ENCODE data around the gene SLCO2B1.

SLCO2B1 gene

DNA sequence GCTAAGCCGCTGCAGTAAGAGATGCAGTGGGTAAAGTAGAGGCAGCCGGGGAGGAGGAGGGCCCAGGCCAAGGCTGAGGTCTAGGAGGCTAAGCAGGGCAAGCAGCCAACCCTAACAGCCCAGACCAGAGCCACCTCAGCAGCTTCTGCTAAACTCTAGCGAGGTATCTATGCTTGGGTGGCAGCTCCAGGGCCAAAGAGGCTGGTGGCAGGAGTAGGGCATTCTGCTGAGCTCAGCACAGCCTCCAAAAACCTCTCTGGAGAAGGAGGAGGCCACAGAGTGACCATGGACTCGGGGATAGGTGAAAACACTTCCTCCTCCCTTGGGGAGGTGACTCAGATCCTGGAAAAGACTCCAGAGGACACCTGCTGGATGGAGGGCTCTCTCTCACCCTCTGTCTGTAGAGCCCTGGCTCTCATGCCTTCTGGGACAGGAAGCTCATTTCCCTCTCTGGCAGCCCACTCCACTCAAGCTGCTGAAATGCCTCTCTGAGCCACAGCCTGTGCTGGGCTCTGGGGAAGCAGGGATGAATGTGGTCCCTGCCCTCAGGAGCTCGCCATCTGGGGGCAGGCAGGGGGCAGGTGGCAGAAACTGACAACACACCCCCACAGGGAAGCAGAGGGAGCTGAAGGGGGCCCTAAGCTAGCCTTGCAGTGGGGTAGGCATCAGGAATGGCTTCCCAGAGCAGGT, 73.2 kb downstream of the SLCO2B1 start:
- no peak for DNase-seq (ENCODE audit: low spot score)

DNA sequence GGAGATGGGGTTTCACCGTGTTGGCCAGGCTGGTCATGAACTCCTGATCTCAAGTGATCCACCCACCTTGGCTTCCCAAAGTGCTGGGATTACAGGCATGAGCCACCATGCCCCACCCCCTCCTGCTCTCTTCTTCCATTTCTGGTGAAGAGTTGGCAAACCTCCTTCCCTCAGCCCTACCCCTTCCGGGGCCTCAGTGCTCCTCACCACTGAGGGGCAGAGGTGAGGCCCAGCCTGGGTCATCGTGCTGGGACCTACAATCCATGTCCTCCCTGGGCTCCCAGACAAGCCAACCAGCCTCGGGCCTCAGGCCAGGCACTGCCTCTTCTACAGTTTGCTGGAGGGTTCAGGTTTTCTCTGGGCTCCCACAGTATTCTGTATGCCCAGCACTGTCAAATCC, 74.9 kb downstream of the SLCO2B1 start:
- no peak for DNase-seq (ENCODE audit: low spot score)

DNA sequence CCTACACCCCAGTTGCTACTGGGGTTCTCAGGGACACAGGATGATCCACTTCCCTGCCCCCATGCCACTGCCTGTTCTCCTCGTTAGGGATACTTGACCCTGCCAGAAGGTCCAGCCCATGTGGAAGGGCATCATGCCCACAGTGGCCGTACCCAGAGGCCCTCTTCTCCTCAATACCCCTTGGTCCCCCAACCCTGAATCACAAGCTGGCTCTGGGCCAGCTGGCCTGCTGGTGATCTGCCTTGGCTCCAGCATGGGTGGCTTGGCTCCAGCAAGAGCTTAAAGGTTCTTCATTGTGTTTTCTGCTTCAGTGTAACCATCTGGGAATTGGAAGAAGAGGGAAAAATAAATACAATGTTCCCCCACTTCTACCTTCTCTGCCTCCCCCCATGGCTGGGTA, 78.6 kb downstream of the SLCO2B1 start:
- DNase-seq (ENCODE audit: low spot score): no peak

DNA sequence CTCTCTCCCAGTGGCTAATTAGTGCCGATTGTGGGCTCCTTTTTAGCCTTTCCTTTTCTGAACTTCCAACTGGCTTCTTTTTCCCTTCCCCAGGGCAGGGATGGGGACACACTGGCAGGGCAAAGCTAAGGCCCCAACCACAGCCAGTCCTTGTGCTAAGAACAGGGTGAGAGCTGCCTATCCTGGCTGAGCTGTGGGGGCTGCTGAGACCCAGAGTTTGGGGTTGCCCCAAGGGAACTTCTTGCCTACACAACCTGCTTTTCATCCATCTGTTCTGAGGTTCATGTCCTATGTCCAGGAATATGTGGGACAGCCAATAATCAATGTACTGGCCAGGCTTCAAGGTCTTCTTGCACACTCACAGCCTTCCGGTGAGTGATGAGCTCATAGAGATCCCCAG, 79.7 kb downstream of the SLCO2B1 start:
- no peak for DNase-seq (ENCODE audit: low spot score)

DNA sequence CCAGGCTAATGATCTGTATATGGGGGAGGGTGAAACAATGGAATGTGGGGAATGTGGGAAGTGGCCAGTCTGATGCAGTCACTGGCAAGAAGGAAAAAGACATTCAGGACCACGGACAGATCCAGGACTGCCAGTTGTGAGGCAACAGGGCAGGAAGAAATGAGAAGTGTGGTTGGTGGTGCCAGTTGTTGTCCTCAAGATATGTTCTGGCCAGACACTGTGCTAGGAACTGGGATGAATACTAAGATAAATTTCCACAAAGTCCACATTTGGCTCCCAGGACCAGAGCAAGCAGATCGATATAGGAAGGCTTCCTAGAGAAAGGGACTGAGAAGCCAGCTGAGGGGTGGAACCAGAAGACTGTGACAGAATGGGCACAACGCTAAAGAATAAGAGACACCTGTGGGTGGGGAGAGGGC, 82.9 kb downstream of the SLCO2B1 start:
- DNase-seq (ENCODE audit: low spot score): no peak

GRCh38 chr11:75236062-75236461, 85.2 kb downstream of the SLCO2B1 start:
- no peak for DNase-seq (ENCODE audit: low spot score)

GRCh38 chr11:75237050-75237449, 86.1 kb downstream of the SLCO2B1 start:
- DNase-seq (ENCODE audit: low spot score): no peak

DNA sequence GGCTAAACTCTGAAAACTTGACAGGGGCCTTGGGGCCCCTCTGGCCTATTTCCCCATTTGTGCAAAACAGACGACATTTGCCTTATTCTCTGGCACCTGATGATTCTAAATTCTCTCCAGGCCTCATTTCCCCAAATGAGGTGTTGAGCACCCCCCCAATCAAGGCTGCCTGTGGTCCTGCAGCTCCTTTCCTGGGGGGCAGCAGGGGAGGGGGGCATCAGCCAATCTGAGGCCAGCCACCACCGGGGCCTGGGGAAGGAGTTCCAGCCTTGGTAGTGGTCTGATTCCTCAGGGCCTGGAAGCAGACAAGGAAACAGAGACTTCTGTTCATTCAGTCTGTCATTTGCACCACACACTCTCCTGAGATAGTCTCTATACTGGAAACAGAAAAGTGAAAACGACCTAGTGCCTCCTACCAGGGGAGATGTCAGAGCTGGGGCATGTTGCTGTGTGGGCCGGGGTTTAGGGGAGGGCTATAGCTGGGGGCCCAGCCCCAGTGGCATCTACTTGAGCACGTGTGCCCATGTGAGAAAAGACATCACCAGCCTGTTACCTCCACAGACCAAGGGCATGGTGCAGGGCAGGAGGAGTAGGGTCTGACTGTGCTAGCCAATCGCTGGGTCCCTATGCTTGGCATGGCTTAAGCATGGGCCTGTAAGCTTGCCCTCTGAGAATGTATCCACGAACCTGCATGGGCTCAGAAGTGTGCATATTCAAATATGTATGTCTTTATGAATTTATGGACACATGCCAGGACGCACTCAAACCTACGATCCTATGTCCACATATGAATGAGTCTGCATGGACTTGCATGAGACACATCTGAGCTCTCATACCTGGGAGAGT, 87.9 kb downstream of the SLCO2B1 start:
- DNase-seq (ENCODE audit: low spot score): no peak

- DNase-seq (ENCODE audit: low spot score): no peak
Measured at GRCh38 chr11:75239531-75240290, 88.8 kb downstream of the SLCO2B1 start.

DNA sequence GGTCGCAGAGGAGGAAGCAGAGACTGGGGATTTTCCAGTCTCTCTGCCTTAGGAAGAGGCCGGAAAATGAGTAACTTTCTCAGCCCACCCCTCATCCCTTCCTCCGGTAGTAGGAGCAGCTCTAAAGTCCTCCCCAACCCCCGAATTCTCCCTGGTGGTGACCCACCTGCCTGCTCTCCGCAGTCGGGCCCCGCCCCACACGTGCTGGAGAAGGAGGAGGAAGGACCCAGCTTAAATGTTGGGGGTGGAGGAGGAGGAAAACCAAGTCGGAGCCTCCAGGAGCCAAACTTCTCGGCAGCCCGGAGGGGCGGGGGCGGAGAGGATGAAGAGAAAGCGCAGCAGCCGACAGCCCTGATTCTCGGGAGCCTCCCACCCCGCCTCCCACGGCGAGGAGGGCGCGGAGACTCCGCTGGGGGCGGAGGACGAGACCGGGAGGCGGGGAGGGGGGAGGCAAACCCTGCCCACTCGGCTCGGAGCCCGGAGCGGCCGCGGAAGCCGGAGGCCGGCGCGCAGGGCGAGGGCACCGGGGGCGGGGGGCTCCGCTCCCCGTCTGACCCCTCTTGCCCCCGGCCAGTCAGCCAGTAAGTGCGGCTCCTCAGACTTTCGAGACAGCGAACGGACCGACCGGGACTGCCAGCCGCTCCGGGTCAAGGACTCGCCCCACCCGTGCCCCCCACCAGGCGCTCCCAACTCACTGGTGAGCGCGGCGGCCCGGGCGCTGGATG, 89.6 kb downstream of the SLCO2B1 start, which contains the start of gene TPBGL:
Gene TPBGL, plus strand, starts transcription at position 464 of the 725 bp plus-strand sequence. CDS start 276 bp downstream, outside the sequence.
- DNase-seq (ENCODE audit: low spot score): peak; percentile 55

GRCh38 chr11:75241036-75241905, 90.4 kb downstream of the SLCO2B1 start:
- DNase-seq (ENCODE audit: low spot score): peak; percentile 76

- no peak for DNase-seq (ENCODE audit: low spot score)
Measured at GRCh38 chr11:75241906-75242644, 91.2 kb downstream of the SLCO2B1 start.

GRCh38 chr11:75242722-75243600, 92.1 kb downstream of the SLCO2B1 start:
- no peak for DNase-seq (ENCODE audit: low spot score)

GRCh38 chr11:75244052-75244814, 93.3 kb downstream of the SLCO2B1 start:
- no peak for DNase-seq (ENCODE audit: low spot score)

DNA sequence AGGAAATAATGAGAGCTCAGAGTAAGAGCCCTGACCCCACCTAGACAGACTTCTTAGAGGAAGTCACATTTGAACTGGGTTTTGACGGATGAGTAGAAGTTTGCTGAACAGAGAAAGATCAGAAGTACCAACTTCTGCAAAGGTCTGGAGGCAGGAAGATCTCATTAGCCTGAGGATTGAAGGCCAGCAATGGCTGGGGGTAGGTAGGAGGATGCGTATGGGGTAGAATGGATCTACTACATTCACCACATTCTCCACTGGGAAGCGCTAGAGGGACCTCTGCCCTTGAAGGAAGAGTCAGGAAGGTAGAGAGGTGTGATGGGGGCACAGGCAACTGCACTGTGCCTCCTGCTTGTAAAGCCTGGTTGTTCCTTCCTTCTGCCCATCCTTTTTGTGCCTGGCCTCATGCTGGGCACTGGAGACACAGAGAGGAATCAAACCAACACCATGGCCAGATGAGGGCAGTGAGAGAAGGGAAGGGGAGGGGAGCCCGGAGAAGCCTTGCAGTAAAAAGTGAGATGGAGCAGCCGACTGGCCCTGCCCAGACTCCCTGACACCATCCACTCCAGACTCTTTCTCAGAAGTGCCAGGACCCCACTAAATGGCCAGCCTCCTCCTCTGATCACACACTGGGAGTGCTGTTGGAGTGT, 94.6 kb downstream of the SLCO2B1 start:
- DNase-seq (ENCODE audit: low spot score): no peak

DNA sequence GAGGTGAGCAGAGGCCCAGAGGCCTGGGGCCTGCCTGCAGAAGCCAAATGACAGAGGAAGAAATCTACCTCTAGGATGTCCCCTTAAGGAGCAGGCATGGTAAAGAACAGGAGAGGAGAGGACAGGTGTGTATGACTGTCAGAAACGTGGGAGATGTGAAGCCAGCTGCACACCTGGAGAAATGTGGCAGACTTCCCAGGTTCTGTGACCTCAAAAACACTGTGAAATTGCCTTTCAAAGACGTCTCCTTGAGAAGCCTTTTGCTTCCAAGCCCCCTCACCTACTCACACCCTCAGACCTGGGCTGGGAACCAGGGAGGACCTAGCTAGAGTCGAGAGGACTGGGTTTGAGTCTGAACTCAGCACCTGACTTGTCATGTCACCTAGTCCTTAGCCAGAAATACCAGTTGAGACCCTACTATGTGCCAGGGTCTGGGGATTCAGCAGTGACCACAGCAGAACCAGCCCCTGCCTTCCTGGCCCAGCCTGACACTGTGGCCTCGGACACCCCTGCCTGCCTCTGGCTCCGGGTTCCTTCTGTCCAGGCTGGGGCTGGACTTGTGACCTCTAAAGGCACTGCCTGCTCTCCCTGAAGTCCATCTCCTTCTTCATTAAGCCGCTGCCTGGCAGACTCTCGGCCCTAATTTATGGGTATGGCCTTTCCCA, 95.2 kb downstream of the SLCO2B1 start:
- no peak for DNase-seq (ENCODE audit: low spot score)

GRCh38 chr11:75246671-75247350, 95.9 kb downstream of the SLCO2B1 start:
- DNase-seq (ENCODE audit: low spot score): no peak
